CD14-positive monocyte (primary cell): ENCODE measurements around the gene UBR3. TPM values are rescaled to one million over a fixed set of nuclear protein-coding genes. Genes with fewer than 3 reads are reported as not detected.
A peak's percentile ranks its signal among the peaks of the same experiment; 100 is the strongest.

ENCODE experiments used
- DNase-seq, 3 donors: peaks; one replicate each; pipeline ENCODE4 v3.0.0-alpha.2; 2011 to 2022
- H2AFZ ChIP-seq: 2 replicates; pipeline ENCODE4 v1.6.0; 2012; ENCODE audit warnings: mild to moderate bottlenecking, low read depth, low read length, inconsistent platforms; ENCODE audit not compliant: insufficient read depth, poor library complexity, severe bottlenecking
- H3K27ac ChIP-seq, 2 donors: 1 replicate in 1 of 2; 2 replicates in 1 of 2; pipeline ENCODE4 v1.5.1; 2012 to 2013; ENCODE audit warnings: low read length in 2 of 2, control low read depth in 1 of 2, inconsistent platforms in 1 of 2, low read depth in 1 of 2, mild to moderate bottlenecking in 1 of 2
- H3K27me3 ChIP-seq, 2 donors: one replicate each; pipeline versions ENCODE4 v1.6.0 to v1.6.1; 2011 to 2013; ENCODE audit warnings: low read length in 2 of 2; ENCODE audit not compliant: control insufficient read depth in 2 of 2, insufficient read depth in 2 of 2
- H3K36me3 ChIP-seq, 2 donors: replicated peaks in 1 of 2; 1 replicate in 1 of 2; 2 replicates in 1 of 2; pipeline versions ENCODE4 v1.5.1 to v1.6.1; 2012 to 2013; ENCODE audit warnings: low read length in 2 of 2, control low read depth in 1 of 2, inconsistent platforms in 1 of 2, mild to moderate bottlenecking in 1 of 2; ENCODE audit not compliant: insufficient read depth in 2 of 2, control insufficient read depth in 1 of 2
- H3K4me1 ChIP-seq, 2 donors: 1 replicate in 1 of 2; 2 replicates in 1 of 2; pipeline versions ENCODE4 v1.5.1 to v1.6.1; 2012 to 2013; ENCODE audit warnings: low read length in 2 of 2, control low read depth in 1 of 2, inconsistent platforms in 1 of 2, mild to moderate bottlenecking in 1 of 2, moderate library complexity in 1 of 2; ENCODE audit not compliant: insufficient read depth in 2 of 2, control insufficient read depth in 1 of 2
- H3K4me2 ChIP-seq: replicated peaks from 2 replicates; pipeline ENCODE3; 2012; ENCODE audit warnings: low read length, moderate library complexity, mild to moderate bottlenecking; ENCODE audit not compliant: poor library complexity, severe bottlenecking; ENCODE audit errors: extremely low read depth
- H3K4me3 ChIP-seq, 3 experiments: fragments of 200-600 bp in 1 of 3; sonication (generic) in 1 of 3; replicated peaks in 1 of 3; 1 replicate in 2 of 3; 2 replicates in 1 of 3; pipeline ENCODE4 v1.5.1; 2011 to 2013; ENCODE audit warnings: low read length in 3 of 3, mild to moderate bottlenecking in 3 of 3, control low read depth in 2 of 3, low read depth in 2 of 3, inconsistent platforms in 1 of 3, moderate library complexity in 1 of 3
- H3K79me2 ChIP-seq: 2 replicates; pipeline ENCODE4 v1.6.0; 2012; ENCODE audit warnings: mild to moderate bottlenecking, control low read depth, inconsistent platforms, low read length, moderate library complexity; ENCODE audit not compliant: insufficient read depth
- H3K9ac ChIP-seq: 2 replicates; pipeline ENCODE4 v1.6.0; 2017; ENCODE audit warnings: low read length, mild to moderate bottlenecking; ENCODE audit not compliant: insufficient read depth, poor library complexity, severe bottlenecking
- H3K9me3 ChIP-seq, 2 donors: replicated peaks in 1 of 2; 1 replicate in 1 of 2; 2 replicates in 1 of 2; pipeline versions ENCODE4 v1.5.1 to v1.6.1; 2012 to 2013; ENCODE audit warnings: low read length in 2 of 2, control low read depth in 1 of 2; ENCODE audit not compliant: control insufficient read depth in 1 of 2, insufficient read depth in 1 of 2
- H4K20me1 ChIP-seq: 2 replicates; pipeline ENCODE4 v1.6.0; 2012; ENCODE audit warnings: mild to moderate bottlenecking, low read length, control low read depth, moderate library complexity; ENCODE audit not compliant: insufficient read depth
- H3K27ac Mint-ChIP-seq, 7 donors: one replicate each; pipeline ENCODE4 v1.8.0; 2020; ENCODE audit warnings: mild to moderate bottlenecking in 7 of 7, mixed read lengths in 7 of 7, moderate library complexity in 6 of 7, inconsistent platforms in 2 of 7
- H3K27me3 Mint-ChIP-seq, 3 donors: one replicate each; pipeline ENCODE4 v1.8.0; 2021 to 2022; ENCODE audit warnings: low read depth in 3 of 3, mild to moderate bottlenecking in 3 of 3, mixed read lengths in 3 of 3, moderate library complexity in 3 of 3, inconsistent platforms in 1 of 3
- H3K36me3 Mint-ChIP-seq, 2 donors: one replicate each; pipeline ENCODE4 v1.8.0; 2020; ENCODE audit warnings: mixed read lengths in 2 of 2, inconsistent platforms in 1 of 2, mild to moderate bottlenecking in 1 of 2
- H3K4me1 Mint-ChIP-seq: one replicate; pipeline ENCODE4 v1.8.0; 2020; ENCODE audit warnings: mild to moderate bottlenecking, mixed read lengths
- H3K4me3 Mint-ChIP-seq, 2 donors: one replicate each; pipeline ENCODE4 v1.8.0; 2020; ENCODE audit warnings: mild to moderate bottlenecking in 2 of 2, mixed read lengths in 2 of 2, moderate library complexity in 1 of 2
- H3K9me3 Mint-ChIP-seq, 7 donors: one replicate each; pipeline ENCODE4 v1.8.0; 2020 to 2022; ENCODE audit warnings: mixed read lengths in 7 of 7, mild to moderate bottlenecking in 6 of 7, moderate library complexity in 6 of 7, inconsistent platforms in 2 of 7
- WGBS: methylation state at CpG from one replicate; pipeline ENCODE4 v1.1.5; 2013; ENCODE audit warnings: missing lambda C conversion rate; ENCODE audit not compliant: insufficient coverage; 5-methylcytosine and 5-hydroxymethylcytosine counted together
- intact Hi-C, 2 donors: fragments of 100-400 bp; cut with micrococcal nuclease; formaldehyde crosslinking; loops; one replicate each; pipeline versions ENCODE4 v1.15.0 to v1.15.1; 2023
- polyA plus RNA-seq, 3 donors: library from polyadenylated mRNA; depleted of rRNA in 1 of 3; unstranded in 2 of 3; stranded (reverse) in 1 of 3; fragments of 300-500 nt in 2 of 3; fragments of >200 nt in 1 of 3; fragmentation: Illumina TruSeq in 2 of 3; gene quantifications; 1 replicate in 2 of 3; 2 replicates in 1 of 3; pipeline ENCODE4 v1.2.3, GENCODE V29; 2012 to 2021
- TF ChIP-seq, protein P1 (sequence below): fragments of 200-600 bp; IDR thresholded peaks from one replicate; pipeline ENCODE4 v1.8.0; 2022; ENCODE audit warnings: antibody characterized with exemption, mild to moderate bottlenecking

The UBR3 gene
- polyA plus RNA-seq, 3 donors: 4.3 to 10.7 (median 4.7) TPM

DNA sequence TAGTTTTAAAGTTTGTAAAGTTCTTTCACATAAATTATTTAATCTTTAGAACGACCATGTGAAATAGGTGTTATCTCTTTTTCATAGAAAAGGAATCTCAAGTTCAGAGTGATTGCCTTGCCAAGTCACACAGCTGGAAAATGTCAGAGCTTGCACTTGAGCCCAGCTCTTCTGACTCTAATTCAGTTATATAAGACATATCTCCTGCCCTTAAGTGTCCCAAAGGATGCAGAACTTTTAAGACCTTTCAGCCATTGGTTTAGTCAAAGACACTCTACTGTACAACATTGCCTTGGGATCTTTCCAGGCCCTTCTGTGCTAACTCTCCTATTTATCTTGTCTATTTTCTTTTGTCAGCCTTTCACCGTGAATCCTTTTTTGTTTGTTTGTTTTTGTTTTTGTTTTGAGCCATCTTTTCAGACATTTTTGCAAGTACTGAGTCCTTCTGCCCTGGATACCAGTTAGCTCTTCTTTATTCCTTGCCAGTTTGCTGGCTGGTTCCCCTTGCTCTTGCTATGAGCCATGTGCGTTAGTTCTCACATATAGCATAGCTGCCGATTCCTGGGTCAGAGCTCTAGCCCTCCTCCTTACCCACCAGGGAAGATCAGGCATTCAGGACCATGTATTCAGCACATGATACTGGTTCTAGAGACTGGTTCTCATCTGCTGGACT lies 190.7 kb downstream of the UBR3 start:
- H4K20me1 ChIP-seq: no peaks in the 10 kb centered on the region
- H3K27me3 Mint-ChIP-seq: peaks cover 0 to 1% (median 0%) of the 10 kb centered on the region in 3 donors
- H3K9me3 Mint-ChIP-seq: no peaks in the 10 kb centered on the region
- H2AFZ ChIP-seq: no peak overlapping the region
- DNase-seq: no peak
- H3K79me2 ChIP-seq: no peaks in the 10 kb centered on the region
- H3K4me2 ChIP-seq: no peak overlapping the region
- no peak overlapping the region for H3K4me3 Mint-ChIP-seq
- no peaks in the 10 kb centered on the region for H3K9me3 ChIP-seq
- no peak overlapping the region for H3K9ac ChIP-seq
- peaks cover 25% of the 10 kb centered on the region in 2 donors for H3K36me3 Mint-ChIP-seq
- H3K36me3 ChIP-seq: peaks cover 10 to 24% of the 10 kb centered on the region in 2 donors
- 95% methylated on average over 2 of the region's 4 CpGs for WGBS
- TF ChIP-seq, protein P1, sequence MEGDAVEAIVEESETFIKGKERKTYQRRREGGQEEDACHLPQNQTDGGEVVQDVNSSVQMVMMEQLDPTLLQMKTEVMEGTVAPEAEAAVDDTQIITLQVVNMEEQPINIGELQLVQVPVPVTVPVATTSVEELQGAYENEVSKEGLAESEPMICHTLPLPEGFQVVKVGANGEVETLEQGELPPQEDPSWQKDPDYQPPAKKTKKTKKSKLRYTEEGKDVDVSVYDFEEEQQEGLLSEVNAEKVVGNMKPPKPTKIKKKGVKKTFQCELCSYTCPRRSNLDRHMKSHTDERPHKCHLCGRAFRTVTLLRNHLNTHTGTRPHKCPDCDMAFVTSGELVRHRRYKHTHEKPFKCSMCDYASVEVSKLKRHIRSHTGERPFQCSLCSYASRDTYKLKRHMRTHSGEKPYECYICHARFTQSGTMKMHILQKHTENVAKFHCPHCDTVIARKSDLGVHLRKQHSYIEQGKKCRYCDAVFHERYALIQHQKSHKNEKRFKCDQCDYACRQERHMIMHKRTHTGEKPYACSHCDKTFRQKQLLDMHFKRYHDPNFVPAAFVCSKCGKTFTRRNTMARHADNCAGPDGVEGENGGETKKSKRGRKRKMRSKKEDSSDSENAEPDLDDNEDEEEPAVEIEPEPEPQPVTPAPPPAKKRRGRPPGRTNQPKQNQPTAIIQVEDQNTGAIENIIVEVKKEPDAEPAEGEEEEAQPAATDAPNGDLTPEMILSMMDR: no peak
- intact Hi-C loops: no loop called here
- no peak overlapping the region for H3K27ac ChIP-seq
- no peaks in the 10 kb centered on the region for H3K4me1 ChIP-seq
- H3K27me3 ChIP-seq: no peaks in the 10 kb centered on the region
- H3K4me1 Mint-ChIP-seq: no peaks in the 10 kb centered on the region
- H3K4me3 ChIP-seq: no peak overlapping the region
- H3K27ac Mint-ChIP-seq: peak overlapping the region in 1 of 7 donors; percentile 58

DNA sequence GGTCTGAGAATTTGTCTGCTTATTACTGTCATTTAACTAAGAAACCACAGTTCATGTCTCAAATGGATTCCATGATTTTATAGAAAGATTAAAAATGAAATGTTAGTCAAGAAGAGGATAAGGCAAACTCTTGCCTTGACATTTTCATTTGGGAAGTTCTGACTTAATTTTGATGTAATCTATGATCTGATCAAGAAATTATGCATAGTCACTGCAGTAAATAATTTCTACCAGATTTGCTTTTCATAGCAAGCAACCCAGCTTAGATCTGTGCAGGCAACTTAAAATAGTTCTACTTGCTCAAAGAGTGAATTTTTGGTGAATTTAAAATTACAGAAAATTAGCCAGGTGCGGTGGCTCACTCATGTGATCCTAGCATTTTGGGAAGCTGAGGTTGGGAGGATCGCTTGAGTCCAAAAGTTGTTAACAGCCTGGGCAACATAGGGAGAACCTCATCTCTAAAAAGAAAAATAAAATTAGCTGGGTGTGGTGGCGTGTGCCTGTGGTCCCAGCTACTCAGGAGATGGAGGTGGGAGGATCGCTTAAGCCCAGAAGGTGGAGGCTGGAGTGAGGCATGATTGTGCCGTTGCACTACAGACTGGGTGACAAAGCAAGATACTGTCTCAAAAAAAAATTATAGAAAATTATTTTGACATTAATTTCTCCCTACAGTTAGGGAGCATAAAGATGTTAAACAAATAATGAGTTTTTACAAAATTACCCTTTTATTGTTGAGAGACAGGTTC lies 192.0 kb downstream of the UBR3 start:
- Histone ChIP-seq H3K27me3 (no peaks in the 10 kb centered on the region), H3K4me1 (no peaks in the 10 kb centered on the region), H2AFZ (no peak overlapping the region), H3K9me3 (no peaks in the 10 kb centered on the region), H3K36me3 (peaks cover 7 to 21% of the 10 kb centered on the region in 2 donors), H3K9ac (no peak overlapping the region), H4K20me1 (no peaks in the 10 kb centered on the region), H3K79me2 (no peaks in the 10 kb centered on the region), H3K27ac (no peak overlapping the region), H3K4me2 (no peak overlapping the region), H3K4me3 (no peak overlapping the region)
- DNase-seq: no peak
- H3K4me3 Mint-ChIP-seq: no peak overlapping the region
- TF ChIP-seq, protein P1: no peak
- no peak overlapping the region for H3K27ac Mint-ChIP-seq
- intact Hi-C loops: no loop called here
- no peaks in the 10 kb centered on the region for H3K4me1 Mint-ChIP-seq
- H3K9me3 Mint-ChIP-seq: peaks cover 0 to 3% (median 0%) of the 10 kb centered on the region in 7 donors
- WGBS: 100% methylated on average over 1 of the region's 5 CpGs
- H3K36me3 Mint-ChIP-seq: peaks cover 21 to 30% of the 10 kb centered on the region in 2 donors
- peaks cover 0 to 1% (median 0%) of the 10 kb centered on the region in 3 donors for H3K27me3 Mint-ChIP-seq
